ENCODE results near the gene KDM5B. TPM values are rescaled to one million over a fixed set of nuclear protein-coding genes. Genes with fewer than 3 reads are reported as not detected.

KDM5B gene
- total RNA-seq, 2 experiments from 2014 or later, result 74.7 to 84.7 TPM

DNA sequence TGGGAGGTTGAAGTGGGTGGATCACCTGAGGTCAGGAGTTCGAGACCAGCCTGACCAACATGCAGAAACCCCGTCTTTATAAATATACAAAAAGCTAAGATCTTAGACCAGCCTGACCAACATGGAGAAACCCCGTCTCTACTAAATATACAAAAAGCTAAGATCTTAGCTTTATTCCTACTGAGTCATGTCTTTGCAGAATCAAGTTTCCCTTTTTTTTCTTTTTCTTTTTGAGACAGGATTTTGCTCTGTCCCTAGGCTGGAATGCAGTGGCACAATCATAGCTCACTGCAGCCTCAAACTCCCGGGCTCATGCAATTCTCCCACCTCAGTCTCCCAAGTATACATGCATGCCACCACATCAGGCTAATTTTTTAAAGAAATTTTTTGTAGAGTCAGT lies 21.4 kb downstream of the KDM5B start:
- H3K4me1 ChIP-seq (ENCODE audit: insufficient read depth, low read length), result peaks cover 5% of the 10 kb centered on the region
- H3K27me3 ChIP-seq (ENCODE audit: control insufficient read depth in 1 of 2, insufficient read depth in 2 of 2, low read length in 2 of 2), result no peaks in the 10 kb centered on the region
- ATAC-seq (ENCODE audit: poor library complexity) (no peak), DNase-seq (no peak)
- POLR2A ChIA-PET, result no interaction called here
- Mint-ChIP-seq H3K4me1 (ENCODE audit: low read depth) (peaks cover 51% of the 10 kb centered on the region), H3K27me3 (no peaks in the 10 kb centered on the region), H3K4me3 (no peak overlapping the region), H3K9me3 (no peaks in the 10 kb centered on the region), H3K27ac (no peak overlapping the region), H3K36me3 (ENCODE audit: low read depth) (no peaks in the 10 kb centered on the region)
- TF ChIP-seq, protein P1, sequence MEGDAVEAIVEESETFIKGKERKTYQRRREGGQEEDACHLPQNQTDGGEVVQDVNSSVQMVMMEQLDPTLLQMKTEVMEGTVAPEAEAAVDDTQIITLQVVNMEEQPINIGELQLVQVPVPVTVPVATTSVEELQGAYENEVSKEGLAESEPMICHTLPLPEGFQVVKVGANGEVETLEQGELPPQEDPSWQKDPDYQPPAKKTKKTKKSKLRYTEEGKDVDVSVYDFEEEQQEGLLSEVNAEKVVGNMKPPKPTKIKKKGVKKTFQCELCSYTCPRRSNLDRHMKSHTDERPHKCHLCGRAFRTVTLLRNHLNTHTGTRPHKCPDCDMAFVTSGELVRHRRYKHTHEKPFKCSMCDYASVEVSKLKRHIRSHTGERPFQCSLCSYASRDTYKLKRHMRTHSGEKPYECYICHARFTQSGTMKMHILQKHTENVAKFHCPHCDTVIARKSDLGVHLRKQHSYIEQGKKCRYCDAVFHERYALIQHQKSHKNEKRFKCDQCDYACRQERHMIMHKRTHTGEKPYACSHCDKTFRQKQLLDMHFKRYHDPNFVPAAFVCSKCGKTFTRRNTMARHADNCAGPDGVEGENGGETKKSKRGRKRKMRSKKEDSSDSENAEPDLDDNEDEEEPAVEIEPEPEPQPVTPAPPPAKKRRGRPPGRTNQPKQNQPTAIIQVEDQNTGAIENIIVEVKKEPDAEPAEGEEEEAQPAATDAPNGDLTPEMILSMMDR (IDR thresholded peaks at IDR 0.05), result no peak
- intact Hi-C loops (cut with DNase I, micrococcal nuclease), result loop anchor here in 1 of 2 experiments (10.0 kb wide), 1 partner anchor 322 kb away; no protein-coding TSS in a partner anchor
- H3K27ac ChIP-seq (ENCODE audit: low read depth in 1 of 2, low read length in 2 of 2), result no peak overlapping the region
- no peaks in the 10 kb centered on the region for H3K9me3 ChIP-seq (ENCODE audit: control insufficient read depth in 1 of 2, insufficient read depth in 1 of 2, low read length in 2 of 2)
- no peak overlapping the region for H3K4me3 ChIP-seq (ENCODE audit: low read length)
- H3K36me3 ChIP-seq (ENCODE audit: insufficient read depth, low read length), result no peaks in the 10 kb centered on the region
- CTCF ChIA-PET, result interaction anchor here (0.5 kb wide), 1 partner anchor 945 kb away, joined by 5 read pairs; no protein-coding TSS in a partner anchor

- H3K4me3 Mint-ChIP-seq, result no peak overlapping the region
- no peak for DNase-seq
- POLR2A ChIA-PET, result interaction anchor here (1.3 to 1.6 kb wide), 2 partner anchors 24 to 27 kb away, joined by 5 read pairs; partner anchors contain the start of gene KDM5B
- Histone ChIP-seq H3K4me3 (ENCODE audit: low read length) (no peak overlapping the region), H3K9me3 (ENCODE audit: control insufficient read depth in 1 of 2, insufficient read depth in 1 of 2, low read length in 2 of 2) (no peaks in the 10 kb centered on the region), H3K27me3 (ENCODE audit: control insufficient read depth in 1 of 2, insufficient read depth in 2 of 2, low read length in 2 of 2) (no peaks in the 10 kb centered on the region), H3K27ac (ENCODE audit: low read depth in 1 of 2, low read length in 2 of 2) (no peak overlapping the region), H3K36me3 (ENCODE audit: insufficient read depth, low read length) (no peaks in the 10 kb centered on the region), H3K4me1 (ENCODE audit: insufficient read depth, low read length) (peaks cover 5% of the 10 kb centered on the region)
- H3K4me1 Mint-ChIP-seq (ENCODE audit: low read depth), result peaks cover 38% of the 10 kb centered on the region
- CTCF ChIA-PET, result interaction anchor here (1.5 kb wide), 1 partner anchor 11 kb away, joined by 5 read pairs; no protein-coding TSS in a partner anchor
- no peak for ATAC-seq (ENCODE audit: poor library complexity)
- H3K36me3 Mint-ChIP-seq (ENCODE audit: low read depth), result peaks cover 12% of the 10 kb centered on the region
- TF ChIP-seq, protein P1 (IDR thresholded peaks at IDR 0.05), result no peak
- H3K27ac Mint-ChIP-seq, result no peak overlapping the region
- intact Hi-C loops (cut with DNase I, micrococcal nuclease), result loop anchor here in 1 of 2 experiments (10.0 kb wide), 1 partner anchor 316 kb away; no protein-coding TSS in a partner anchor
- no peaks in the 10 kb centered on the region for H3K27me3 Mint-ChIP-seq
- H3K9me3 Mint-ChIP-seq, result no peaks in the 10 kb centered on the region
Measured at GRCh38 chr1:202781180-202781579, 27.0 kb downstream of the KDM5B start.

- H3K9me3 Mint-ChIP-seq, result no peaks in the 10 kb centered on the region
- ChIA-PET POLR2A (no interaction called here), CTCF (interaction anchor here (0.7 to 1.2 kb wide), 2 partner anchors 23 to 28 kb away, joined by 3 read pairs; no protein-coding TSS in a partner anchor)
- H3K27me3 ChIP-seq (ENCODE audit: control insufficient read depth in 1 of 2, insufficient read depth in 2 of 2, low read length in 2 of 2), result no peaks in the 10 kb centered on the region
- no peaks in the 10 kb centered on the region for H3K4me1 ChIP-seq (ENCODE audit: insufficient read depth, low read length)
- no peaks in the 10 kb centered on the region for H3K4me1 Mint-ChIP-seq (ENCODE audit: low read depth)
- H3K9me3 ChIP-seq (ENCODE audit: control insufficient read depth in 1 of 2, insufficient read depth in 1 of 2, low read length in 2 of 2), result no peaks in the 10 kb centered on the region
- H3K27me3 Mint-ChIP-seq, result no peaks in the 10 kb centered on the region
- intact Hi-C loops (cut with DNase I, micrococcal nuclease), result no loop called here
- no peak overlapping the region for H3K4me3 Mint-ChIP-seq
- TF ChIP-seq, protein P1 (IDR thresholded peaks at IDR 0.05), result no peak
- H3K36me3 ChIP-seq (ENCODE audit: insufficient read depth, low read length), result peaks cover 54% of the 10 kb centered on the region
- H3K27ac Mint-ChIP-seq, result no peak overlapping the region
- no peak overlapping the region for H3K4me3 ChIP-seq (ENCODE audit: low read length)
- no peak overlapping the region for H3K27ac ChIP-seq (ENCODE audit: low read depth in 1 of 2, low read length in 2 of 2)
- peaks cover 74% of the 10 kb centered on the region for H3K36me3 Mint-ChIP-seq (ENCODE audit: low read depth)
- ATAC-seq (ENCODE audit: poor library complexity), result no peak
- no peak for DNase-seq
Measured at GRCh38 chr1:202770135-202770534, 38.1 kb downstream of the KDM5B start.

All from CD4-positive, alpha-beta T cell (primary cell).